ENCODE data around the gene SMIM45.

The SMIM45 gene

GRCh38 chr22:41919357-41920224 is 32.4 kb upstream of the SMIM45 start:
- Histone ChIP-seq H3K36me3 (no peaks in the 10 kb centered on the region), H3K4me1 (peaks cover 5 to 15% of the 10 kb centered on the region in 2 donors), H3K4me3 (peak overlapping the region; percentile 47 to 72), H3K9me3 (no peaks in the 10 kb centered on the region), H3K27me3 (peaks cover 10% of the 10 kb centered on the region), H3K27ac (no peak overlapping the region)
- intact Hi-C loops (cut with DNase I): no loop called here
- TF ChIP-seq CTCF (IDR thresholded peaks at IDR 0.05): no peak
- peak in 1 of 2 donors; percentile 72 for DNase-seq (ENCODE audit: low spot score in 2 of 2)

GRCh38 chr22:41920271-41920976 is 31.5 kb upstream of the SMIM45 start:
- H3K4me3 ChIP-seq: peak overlapping the region; percentile 47 to 72

GRCh38 chr22:41922328-41922727 is 29.6 kb upstream of the SMIM45 start:
- intact Hi-C loops (cut with DNase I): no loop called here
- no peak for DNase-seq (ENCODE audit: low spot score in 2 of 2)
- H3K36me3 ChIP-seq: no peaks in the 10 kb centered on the region
- H3K4me3 ChIP-seq: no peak overlapping the region
- H3K27me3 ChIP-seq: peaks cover 15% of the 10 kb centered on the region
- no peaks in the 10 kb centered on the region for H3K9me3 ChIP-seq
- TF ChIP-seq CTCF (IDR thresholded peaks at IDR 0.05): no peak
- H3K27ac ChIP-seq: no peak overlapping the region
- peaks cover 2 to 9% of the 10 kb centered on the region in 2 donors for H3K4me1 ChIP-seq

More at GRCh38 chr22:41920271-41920976, 31.5 kb upstream of the SMIM45 start:
- Histone ChIP-seq H3K27ac (no peak overlapping the region), H3K27me3 (peaks cover 6% of the 10 kb centered on the region), H3K9me3 (no peaks in the 10 kb centered on the region), H3K36me3 (no peaks in the 10 kb centered on the region), H3K4me1 (peaks cover 0 to 9% of the 10 kb centered on the region in 2 donors)
- intact Hi-C loops (cut with DNase I): no loop called here
- no peak for TF ChIP-seq CTCF (IDR thresholded peaks at IDR 0.05)
- no peak for DNase-seq (ENCODE audit: low spot score in 2 of 2)

GRCh38 chr22:41922940-41923594 is 28.9 kb upstream of the SMIM45 start:
- H3K27me3 ChIP-seq: peaks cover 15% of the 10 kb centered on the region
- TF ChIP-seq CTCF (IDR thresholded peaks at IDR 0.05): no peak
- no peak overlapping the region for H3K4me3 ChIP-seq
- intact Hi-C loops (cut with DNase I): no loop called here
- H3K27ac ChIP-seq: no peak overlapping the region
- H3K4me1 ChIP-seq: peaks cover 2 to 9% of the 10 kb centered on the region in 2 donors
- H3K9me3 ChIP-seq: no peaks in the 10 kb centered on the region
- no peaks in the 10 kb centered on the region for H3K36me3 ChIP-seq
- DNase-seq (ENCODE audit: low spot score in 2 of 2): no peak

GRCh38 chr22:41923595-41924276 is 28.2 kb upstream of the SMIM45 start:
- intact Hi-C loops (cut with DNase I): no loop called here
- TF ChIP-seq CTCF (IDR thresholded peaks at IDR 0.05): no peak
- no peak overlapping the region for H3K27ac ChIP-seq
- no peaks in the 10 kb centered on the region for H3K36me3 ChIP-seq
- peaks cover 2 to 9% of the 10 kb centered on the region in 2 donors for H3K4me1 ChIP-seq
- no peak for DNase-seq (ENCODE audit: low spot score in 2 of 2)
- H3K4me3 ChIP-seq: no peak overlapping the region
- H3K27me3 ChIP-seq: peaks cover 15% of the 10 kb centered on the region
- no peaks in the 10 kb centered on the region for H3K9me3 ChIP-seq

Data from ascending aorta (tissue), 2 donors.